HEK293 (cell line): Measurements from ENCODE around the gene DDIT3.

Source experiments
- WT1 ChIP-seq: fragments of 450-650 bp; formaldehyde crosslinking; IDR thresholded peaks from 2 replicates; pipeline ENCODE4 v1.5.1; 2016; ENCODE audit warnings: missing biosample characterization, missing genetic modification characterization
- ZNF140 ChIP-seq: fragments of 450-650 bp; formaldehyde crosslinking; IDR thresholded peaks from 2 replicates; pipeline ENCODE4 v1.5.1; 2016; ENCODE audit warnings: missing biosample characterization, missing genetic modification characterization
- ZNF274 ChIP-seq, 2 experiments: fragments of 200-500 bp in 1 of 2; fragments of 450-650 bp in 1 of 2; sonication (Bioruptor generic) in 1 of 2; formaldehyde crosslinking in 1 of 2; IDR thresholded peaks; 2 replicates each; pipeline versions ENCODE4 v1.5.1 to v1.6.1; 2014 to 2016; ENCODE audit warnings: borderline replicate concordance in 1 of 2, inconsistent platforms in 1 of 2, low read length in 1 of 2, missing biosample characterization in 1 of 2, missing genetic modification characterization in 1 of 2
- ZNF510 ChIP-seq: fragments of 450-650 bp; formaldehyde crosslinking; IDR thresholded peaks from 2 replicates; pipeline ENCODE4 v1.5.1; 2018; ENCODE audit warnings: mild to moderate bottlenecking, missing genetic modification characterization, missing biosample characterization; ENCODE audit not compliant: insufficient replicate concordance
- TF ChIP-seq, protein P1 (sequence below): fragments of 450-650 bp; formaldehyde crosslinking; IDR thresholded peaks from 2 replicates; pipeline ENCODE4 v1.5.1; 2016; ENCODE audit warnings: missing biosample characterization, missing genetic modification characterization
- TF ChIP-seq, protein P2 (sequence below): fragments of 450-650 bp; formaldehyde crosslinking; IDR thresholded peaks from 2 replicates; pipeline ENCODE4 v1.5.1; 2016; ENCODE audit warnings: missing biosample characterization, missing genetic modification characterization
- TF ChIP-seq, protein P3 (sequence below): fragments of 450-650 bp; formaldehyde crosslinking; IDR thresholded peaks from 2 replicates; pipeline ENCODE4 v1.5.1; 2016; ENCODE audit warnings: missing biosample characterization, missing genetic modification characterization, low read depth
- TF ChIP-seq, protein P4 (sequence below): fragments of 450-650 bp; formaldehyde crosslinking; conservative IDR thresholded peaks from 2 replicates; pipeline ENCODE4 v1.5.1; 2016; ENCODE audit warnings: low read depth, missing biosample characterization, missing genetic modification characterization

DNA sequence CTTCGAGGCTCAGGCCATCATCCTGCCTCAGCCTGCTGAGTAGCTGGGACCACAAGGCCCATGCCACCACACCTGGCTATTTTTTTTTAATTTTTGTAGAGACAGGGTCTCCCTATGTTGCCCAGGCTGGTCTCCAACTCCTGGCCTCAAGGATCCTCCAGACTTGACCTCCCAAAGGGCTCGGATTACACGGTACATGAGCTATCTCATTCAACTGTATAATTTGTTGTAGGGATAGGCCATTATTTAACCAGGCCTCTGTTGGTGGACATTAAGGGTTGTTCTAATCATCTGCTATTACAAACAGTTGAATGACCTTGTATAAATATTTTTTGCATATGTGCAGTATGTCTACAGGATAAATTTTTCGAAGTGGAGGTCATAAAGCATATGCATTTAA, 38.5 kb upstream of the DDIT3 start:
- TF ChIP-seq, protein P1, sequence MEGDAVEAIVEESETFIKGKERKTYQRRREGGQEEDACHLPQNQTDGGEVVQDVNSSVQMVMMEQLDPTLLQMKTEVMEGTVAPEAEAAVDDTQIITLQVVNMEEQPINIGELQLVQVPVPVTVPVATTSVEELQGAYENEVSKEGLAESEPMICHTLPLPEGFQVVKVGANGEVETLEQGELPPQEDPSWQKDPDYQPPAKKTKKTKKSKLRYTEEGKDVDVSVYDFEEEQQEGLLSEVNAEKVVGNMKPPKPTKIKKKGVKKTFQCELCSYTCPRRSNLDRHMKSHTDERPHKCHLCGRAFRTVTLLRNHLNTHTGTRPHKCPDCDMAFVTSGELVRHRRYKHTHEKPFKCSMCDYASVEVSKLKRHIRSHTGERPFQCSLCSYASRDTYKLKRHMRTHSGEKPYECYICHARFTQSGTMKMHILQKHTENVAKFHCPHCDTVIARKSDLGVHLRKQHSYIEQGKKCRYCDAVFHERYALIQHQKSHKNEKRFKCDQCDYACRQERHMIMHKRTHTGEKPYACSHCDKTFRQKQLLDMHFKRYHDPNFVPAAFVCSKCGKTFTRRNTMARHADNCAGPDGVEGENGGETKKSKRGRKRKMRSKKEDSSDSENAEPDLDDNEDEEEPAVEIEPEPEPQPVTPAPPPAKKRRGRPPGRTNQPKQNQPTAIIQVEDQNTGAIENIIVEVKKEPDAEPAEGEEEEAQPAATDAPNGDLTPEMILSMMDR (tag by site-specific recombination): no peak
- TF ChIP-seq ZNF140 (tag by site-specific recombination): no peak
- TF ChIP-seq, protein P2, sequence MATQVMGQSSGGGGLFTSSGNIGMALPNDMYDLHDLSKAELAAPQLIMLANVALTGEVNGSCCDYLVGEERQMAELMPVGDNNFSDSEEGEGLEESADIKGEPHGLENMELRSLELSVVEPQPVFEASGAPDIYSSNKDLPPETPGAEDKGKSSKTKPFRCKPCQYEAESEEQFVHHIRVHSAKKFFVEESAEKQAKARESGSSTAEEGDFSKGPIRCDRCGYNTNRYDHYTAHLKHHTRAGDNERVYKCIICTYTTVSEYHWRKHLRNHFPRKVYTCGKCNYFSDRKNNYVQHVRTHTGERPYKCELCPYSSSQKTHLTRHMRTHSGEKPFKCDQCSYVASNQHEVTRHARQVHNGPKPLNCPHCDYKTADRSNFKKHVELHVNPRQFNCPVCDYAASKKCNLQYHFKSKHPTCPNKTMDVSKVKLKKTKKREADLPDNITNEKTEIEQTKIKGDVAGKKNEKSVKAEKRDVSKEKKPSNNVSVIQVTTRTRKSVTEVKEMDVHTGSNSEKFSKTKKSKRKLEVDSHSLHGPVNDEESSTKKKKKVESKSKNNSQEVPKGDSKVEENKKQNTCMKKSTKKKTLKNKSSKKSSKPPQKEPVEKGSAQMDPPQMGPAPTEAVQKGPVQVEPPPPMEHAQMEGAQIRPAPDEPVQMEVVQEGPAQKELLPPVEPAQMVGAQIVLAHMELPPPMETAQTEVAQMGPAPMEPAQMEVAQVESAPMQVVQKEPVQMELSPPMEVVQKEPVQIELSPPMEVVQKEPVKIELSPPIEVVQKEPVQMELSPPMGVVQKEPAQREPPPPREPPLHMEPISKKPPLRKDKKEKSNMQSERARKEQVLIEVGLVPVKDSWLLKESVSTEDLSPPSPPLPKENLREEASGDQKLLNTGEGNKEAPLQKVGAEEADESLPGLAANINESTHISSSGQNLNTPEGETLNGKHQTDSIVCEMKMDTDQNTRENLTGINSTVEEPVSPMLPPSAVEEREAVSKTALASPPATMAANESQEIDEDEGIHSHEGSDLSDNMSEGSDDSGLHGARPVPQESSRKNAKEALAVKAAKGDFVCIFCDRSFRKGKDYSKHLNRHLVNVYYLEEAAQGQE: no peak
- TF ChIP-seq, protein P3, sequence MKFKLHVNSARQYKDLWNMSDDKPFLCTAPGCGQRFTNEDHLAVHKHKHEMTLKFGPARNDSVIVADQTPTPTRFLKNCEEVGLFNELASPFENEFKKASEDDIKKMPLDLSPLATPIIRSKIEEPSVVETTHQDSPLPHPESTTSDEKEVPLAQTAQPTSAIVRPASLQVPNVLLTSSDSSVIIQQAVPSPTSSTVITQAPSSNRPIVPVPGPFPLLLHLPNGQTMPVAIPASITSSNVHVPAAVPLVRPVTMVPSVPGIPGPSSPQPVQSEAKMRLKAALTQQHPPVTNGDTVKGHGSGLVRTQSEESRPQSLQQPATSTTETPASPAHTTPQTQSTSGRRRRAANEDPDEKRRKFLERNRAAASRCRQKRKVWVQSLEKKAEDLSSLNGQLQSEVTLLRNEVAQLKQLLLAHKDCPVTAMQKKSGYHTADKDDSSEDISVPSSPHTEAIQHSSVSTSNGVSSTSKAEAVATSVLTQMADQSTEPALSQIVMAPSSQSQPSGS (tag by site-specific recombination): no peak
- no peak for TF ChIP-seq ZNF274 (IDR thresholded peaks at IDR 0.05; ENCODE audit: low read length)
- TF ChIP-seq ZNF274 (tag by site-specific recombination; IDR thresholded peaks at IDR 0.05; ENCODE audit: borderline replicate concordance): no peak
- TF ChIP-seq ZNF510: no peak
- no peak for TF ChIP-seq WT1 (tag by site-specific recombination)
- TF ChIP-seq, protein P4, sequence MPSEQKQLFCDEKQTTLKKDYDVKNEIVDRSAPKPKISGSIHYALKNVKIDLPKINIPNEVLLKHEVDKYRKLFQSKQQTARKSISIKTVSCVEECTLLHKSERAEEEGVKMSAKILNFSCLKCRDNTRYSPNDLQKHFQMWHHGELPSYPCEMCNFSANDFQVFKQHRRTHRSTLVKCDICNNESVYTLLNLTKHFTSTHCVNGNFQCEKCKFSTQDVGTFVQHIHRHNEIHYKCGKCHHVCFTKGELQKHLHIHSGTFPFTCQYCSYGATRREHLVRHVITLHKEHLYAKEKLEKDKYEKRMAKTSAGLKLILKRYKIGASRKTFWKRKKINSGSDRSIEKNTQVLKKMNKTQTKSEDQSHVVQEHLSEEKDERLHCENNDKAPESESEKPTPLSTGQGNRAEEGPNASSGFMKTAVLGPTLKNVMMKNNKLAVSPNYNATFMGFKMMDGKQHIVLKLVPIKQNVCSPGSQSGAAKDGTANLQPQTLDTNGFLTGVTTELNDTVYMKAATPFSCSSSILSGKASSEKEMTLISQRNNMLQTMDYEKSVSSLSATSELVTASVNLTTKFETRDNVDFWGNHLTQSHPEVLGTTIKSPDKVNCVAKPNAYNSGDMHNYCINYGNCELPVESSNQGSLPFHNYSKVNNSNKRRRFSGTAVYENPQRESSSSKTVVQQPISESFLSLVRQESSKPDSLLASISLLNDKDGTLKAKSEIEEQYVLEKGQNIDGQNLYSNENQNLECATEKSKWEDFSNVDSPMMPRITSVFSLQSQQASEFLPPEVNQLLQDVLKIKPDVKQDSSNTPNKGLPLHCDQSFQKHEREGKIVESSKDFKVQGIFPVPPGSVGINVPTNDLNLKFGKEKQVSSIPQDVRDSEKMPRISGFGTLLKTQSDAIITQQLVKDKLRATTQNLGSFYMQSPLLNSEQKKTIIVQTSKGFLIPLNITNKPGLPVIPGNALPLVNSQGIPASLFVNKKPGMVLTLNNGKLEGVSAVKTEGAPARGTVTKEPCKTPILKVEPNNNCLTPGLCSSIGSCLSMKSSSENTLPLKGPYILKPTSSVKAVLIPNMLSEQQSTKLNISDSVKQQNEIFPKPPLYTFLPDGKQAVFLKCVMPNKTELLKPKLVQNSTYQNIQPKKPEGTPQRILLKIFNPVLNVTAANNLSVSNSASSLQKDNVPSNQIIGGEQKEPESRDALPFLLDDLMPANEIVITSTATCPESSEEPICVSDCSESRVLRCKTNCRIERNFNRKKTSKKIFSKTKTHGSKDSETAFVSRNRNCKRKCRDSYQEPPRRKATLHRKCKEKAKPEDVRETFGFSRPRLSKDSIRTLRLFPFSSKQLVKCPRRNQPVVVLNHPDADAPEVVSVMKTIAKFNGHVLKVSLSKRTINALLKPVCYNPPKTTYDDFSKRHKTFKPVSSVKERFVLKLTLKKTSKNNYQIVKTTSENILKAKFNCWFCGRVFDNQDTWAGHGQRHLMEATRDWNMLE (tag by site-specific recombination): no peak
